GM19238 (cell line): Measurements from ENCODE around the gene RECQL5.
A peak's percentile ranks its signal among the peaks of the same experiment; 100 is the strongest.

ENCODE experiments used
- DNase-seq: peaks from one replicate; pipeline ENCODE4 v3.0.0; 2011; ENCODE audit warnings: low spot score; ENCODE audit not compliant: insufficient read length

RECQL5 gene

GRCh38 chr17:75666959-75667790 is at the start of gene RECQL5, which contains the start of gene SAP30BP:
Gene RECQL5 (minus strand): TSS chr17:75667154. CDS start chr17:75666557, 597 bp downstream.
Gene SAP30BP (plus strand): TSS chr17:75667338. CDS start chr17:75667373, 35 bp downstream.
- DNase-seq: peak; percentile 80

GRCh38 chr17:75712446-75712845 is 45.5 kb upstream of the RECQL5 start:
- no peak for DNase-seq

- DNase-seq: no peak
Measured at GRCh38 chr17:75707079-75707571, 40.2 kb upstream of the RECQL5 start.

GRCh38 chr17:75706042-75706728 is 39.2 kb upstream of the RECQL5 start:
- DNase-seq: no peak

- DNase-seq: no peak
Measured at GRCh38 chr17:75704963-75705875, 38.3 kb upstream of the RECQL5 start.

GRCh38 chr17:75703591-75703990 is 36.6 kb upstream of the RECQL5 start:
- DNase-seq: no peak

GRCh38 chr17:75703191-75703590 is 36.2 kb upstream of the RECQL5 start:
- no peak for DNase-seq

- DNase-seq: no peak
Measured at GRCh38 chr17:75701288-75701687, 34.3 kb upstream of the RECQL5 start.

- no peak for DNase-seq
Measured at GRCh38 chr17:75698659-75699058, 31.7 kb upstream of the RECQL5 start.

GRCh38 chr17:75697651-75698291 is 30.8 kb upstream of the RECQL5 start:
- DNase-seq: no peak

GRCh38 chr17:75695830-75696271 is 28.9 kb upstream of the RECQL5 start:
- DNase-seq: no peak

GRCh38 chr17:75695141-75695829 is 28.3 kb upstream of the RECQL5 start:
- DNase-seq: no peak

- no peak for DNase-seq
Measured at GRCh38 chr17:75694536-75694935, 27.6 kb upstream of the RECQL5 start.

- no peak for DNase-seq
Measured at GRCh38 chr17:75693500-75694481, 26.8 kb upstream of the RECQL5 start.

- DNase-seq: no peak
Measured at GRCh38 chr17:75692976-75693375, 26.0 kb upstream of the RECQL5 start.

- DNase-seq: no peak
Measured at GRCh38 chr17:75691801-75692626, 25.1 kb upstream of the RECQL5 start.

GRCh38 chr17:75691371-75691791 is 24.4 kb upstream of the RECQL5 start:
- DNase-seq: no peak

- DNase-seq: peak; percentile 46
Measured at GRCh38 chr17:75689441-75689873, 22.5 kb upstream of the RECQL5 start.
